Glutamatergic neuron (in vitro differentiated cells): Measurements from ENCODE around the gene EDC4. TPM values are rescaled to one million over a fixed set of nuclear protein-coding genes. Genes with fewer than 3 reads are reported as not detected.

Experiments
- DNase-seq: peaks from one replicate; pipeline ENCODE4 v3.0.0; 2022
- H3K27ac Mint-ChIP-seq: one replicate; pipeline ENCODE4 v1.8.0; 2020; ENCODE audit warnings: mild to moderate bottlenecking, mixed read lengths, inconsistent platforms; ENCODE audit not compliant: unreplicated experiment
- H3K27me3 Mint-ChIP-seq: one replicate; pipeline ENCODE4 v1.8.0; 2020; ENCODE audit warnings: mild to moderate bottlenecking, moderate library complexity, mixed read lengths, inconsistent platforms; ENCODE audit not compliant: unreplicated experiment
- H3K36me3 Mint-ChIP-seq: one replicate; pipeline ENCODE4 v1.8.0; 2020; ENCODE audit warnings: mild to moderate bottlenecking, mixed read lengths, inconsistent platforms; ENCODE audit not compliant: unreplicated experiment
- H3K4me1 Mint-ChIP-seq: one replicate; pipeline ENCODE4 v1.8.0; 2020; ENCODE audit warnings: mild to moderate bottlenecking, low read depth, mixed read lengths, inconsistent platforms; ENCODE audit not compliant: unreplicated experiment
- H3K4me3 Mint-ChIP-seq: one replicate; pipeline ENCODE4 v1.8.0; 2020; ENCODE audit warnings: mild to moderate bottlenecking, mixed read lengths, inconsistent platforms; ENCODE audit not compliant: unreplicated experiment
- H3K9me3 Mint-ChIP-seq: one replicate; pipeline ENCODE4 v1.8.0; 2020; ENCODE audit warnings: mild to moderate bottlenecking, moderate library complexity, mixed read lengths, inconsistent platforms; ENCODE audit not compliant: unreplicated experiment
- CTCF ChIP-seq: fragments of 200-600 bp; sonication (generic); IDR thresholded peaks from one replicate; pipeline ENCODE4 v1.5.0; 2021; ENCODE audit not compliant: partially characterized antibody, unreplicated experiment
- total RNA-seq: library from RNA; stranded (reverse); fragmentation: NEBNext Ultra II Directional; extraction: Animal tissue kit (Norgen Biotek cat#: 25700); gene quantifications from one replicate; pipeline ENCODE4 v1.2.1, GENCODE V29; 2021; ENCODE audit not compliant: unreplicated experiment

Gene EDC4
- total RNA-seq, 1 donor from 2014 or later, result 142 TPM

GRCh38 chr16:67885976-67886375, 13.1 kb downstream of the EDC4 start:
- Mint-ChIP-seq H3K36me3 (no peaks in the 10 kb centered on the region), H3K27ac (no peak overlapping the region), H3K27me3 (peaks cover 5% of the 10 kb centered on the region), H3K9me3 (peaks cover 6% of the 10 kb centered on the region), H3K4me3 (no peak overlapping the region), H3K4me1 (peaks cover 7% of the 10 kb centered on the region)
- TF ChIP-seq CTCF, result no peak
- no peak for DNase-seq

- no peak overlapping the region for H3K4me3 Mint-ChIP-seq
- no peak for TF ChIP-seq CTCF
- no peaks in the 10 kb centered on the region for H3K36me3 Mint-ChIP-seq
- DNase-seq, result no peak
- H3K4me1 Mint-ChIP-seq, result peaks cover 7% of the 10 kb centered on the region
- H3K27ac Mint-ChIP-seq, result no peak overlapping the region
- H3K27me3 Mint-ChIP-seq, result peaks cover 5% of the 10 kb centered on the region
- peaks cover 6% of the 10 kb centered on the region for H3K9me3 Mint-ChIP-seq
Measured at GRCh38 chr16:67886387-67886786, 13.5 kb downstream of the EDC4 start.

DNA sequence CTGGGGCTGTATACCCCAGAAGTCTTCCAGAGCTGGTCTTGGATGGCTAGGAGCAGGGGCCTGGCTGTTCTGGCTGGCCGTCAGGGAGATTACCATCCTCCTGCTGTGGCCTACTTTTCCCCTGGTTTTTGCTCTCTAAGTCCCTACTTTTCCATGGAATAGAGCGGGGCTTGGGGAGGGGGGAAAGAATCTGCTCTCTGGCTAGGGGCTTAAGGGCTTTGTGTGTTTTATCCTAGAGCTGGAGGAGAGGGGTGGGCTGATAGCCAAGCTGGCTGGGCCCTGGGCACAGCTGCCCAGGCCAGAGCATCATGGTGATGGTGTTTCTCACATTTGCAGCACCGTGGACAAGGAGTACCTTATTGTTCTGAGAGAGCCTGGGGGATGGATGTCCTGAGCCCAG, 15.5 kb downstream of the EDC4 start:
- H3K4me1 Mint-ChIP-seq, result peaks cover 7% of the 10 kb centered on the region
- TF ChIP-seq CTCF, result no peak
- DNase-seq, result no peak
- no peak overlapping the region for H3K4me3 Mint-ChIP-seq
- no peak overlapping the region for H3K27ac Mint-ChIP-seq
- peaks cover 8% of the 10 kb centered on the region for H3K9me3 Mint-ChIP-seq
- H3K27me3 Mint-ChIP-seq, result peaks cover 5% of the 10 kb centered on the region
- no peaks in the 10 kb centered on the region for H3K36me3 Mint-ChIP-seq

DNA sequence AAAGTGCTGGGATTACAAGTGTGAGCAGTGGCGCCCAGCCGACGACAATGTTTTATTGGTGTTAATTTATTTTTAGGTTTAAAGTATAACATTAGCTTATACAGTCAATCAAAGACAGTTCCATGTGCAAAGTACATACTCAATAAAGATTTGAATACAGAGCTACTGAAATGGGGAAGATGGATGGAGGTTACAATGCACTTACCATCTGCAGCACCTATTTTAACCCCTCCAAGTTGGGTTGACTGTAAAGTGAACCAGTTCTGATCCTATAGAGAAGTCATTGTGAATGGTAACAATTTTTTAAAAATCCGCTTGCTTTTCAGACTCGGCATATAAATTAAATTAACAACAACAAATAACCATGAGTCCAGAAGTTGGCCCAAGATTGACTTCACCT, 19.5 kb downstream of the EDC4 start:
- Mint-ChIP-seq H3K36me3 (no peaks in the 10 kb centered on the region), H3K27ac (peak overlapping the region; percentile 43)

More for the DNA sequence above, 19.5 kb downstream of the EDC4 start:
- TF ChIP-seq CTCF, result no peak
- Mint-ChIP-seq H3K27me3 (peaks cover 3% of the 10 kb centered on the region), H3K4me3 (peak overlapping the region; percentile 92), H3K4me1 (peaks cover 7% of the 10 kb centered on the region), H3K9me3 (peaks cover 5% of the 10 kb centered on the region)
- no peak for DNase-seq
